GM12873 (cell line): ENCODE data around the gene ZBTB14.

Experiments used
- TF ChIP-seq, protein P1 (sequence below): IDR thresholded peaks from 2 replicates; pipeline ENCODE4 v1.5.1; 2012; ENCODE audit warnings: low read depth, mild to moderate bottlenecking, moderate library complexity, low read length, control low read depth; ENCODE audit not compliant: insufficient read depth; ENCODE audit errors: missing control alignments

Gene ZBTB14

GRCh38 chr18:5311301-5311989, 15.9 kb upstream of the ZBTB14 start:
- TF ChIP-seq, protein P1, sequence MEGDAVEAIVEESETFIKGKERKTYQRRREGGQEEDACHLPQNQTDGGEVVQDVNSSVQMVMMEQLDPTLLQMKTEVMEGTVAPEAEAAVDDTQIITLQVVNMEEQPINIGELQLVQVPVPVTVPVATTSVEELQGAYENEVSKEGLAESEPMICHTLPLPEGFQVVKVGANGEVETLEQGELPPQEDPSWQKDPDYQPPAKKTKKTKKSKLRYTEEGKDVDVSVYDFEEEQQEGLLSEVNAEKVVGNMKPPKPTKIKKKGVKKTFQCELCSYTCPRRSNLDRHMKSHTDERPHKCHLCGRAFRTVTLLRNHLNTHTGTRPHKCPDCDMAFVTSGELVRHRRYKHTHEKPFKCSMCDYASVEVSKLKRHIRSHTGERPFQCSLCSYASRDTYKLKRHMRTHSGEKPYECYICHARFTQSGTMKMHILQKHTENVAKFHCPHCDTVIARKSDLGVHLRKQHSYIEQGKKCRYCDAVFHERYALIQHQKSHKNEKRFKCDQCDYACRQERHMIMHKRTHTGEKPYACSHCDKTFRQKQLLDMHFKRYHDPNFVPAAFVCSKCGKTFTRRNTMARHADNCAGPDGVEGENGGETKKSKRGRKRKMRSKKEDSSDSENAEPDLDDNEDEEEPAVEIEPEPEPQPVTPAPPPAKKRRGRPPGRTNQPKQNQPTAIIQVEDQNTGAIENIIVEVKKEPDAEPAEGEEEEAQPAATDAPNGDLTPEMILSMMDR: no peak

DNA sequence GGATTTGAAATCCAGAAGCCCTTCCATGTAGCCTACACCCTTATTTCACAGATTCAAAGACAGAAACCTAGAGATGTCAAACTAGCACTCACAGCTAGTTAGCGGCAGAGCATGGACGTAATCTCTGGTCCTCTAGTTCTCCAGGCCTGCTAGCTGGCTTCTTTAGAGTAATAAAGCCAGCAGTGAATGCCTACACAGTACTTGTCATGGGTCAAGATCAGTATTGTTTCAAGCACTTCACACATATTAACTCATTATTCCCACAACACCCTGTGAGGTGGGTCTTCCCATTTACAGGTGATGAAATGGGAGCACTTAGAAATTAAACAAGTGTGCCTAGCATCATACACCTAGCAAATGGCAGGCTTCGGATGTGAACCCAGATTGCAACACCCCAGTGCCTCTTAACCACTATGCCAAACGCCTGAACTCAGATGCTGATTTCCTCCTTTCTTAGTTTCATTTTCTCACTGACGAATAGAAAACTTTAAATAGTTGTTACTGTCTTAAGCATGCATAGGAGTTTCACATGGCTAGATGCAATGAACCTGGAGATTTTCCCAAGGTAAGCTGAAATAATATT, 14.5 kb upstream of the ZBTB14 start:
- TF ChIP-seq, protein P1: no peak

GRCh38 chr18:5305835-5306234, 10.3 kb upstream of the ZBTB14 start:
- TF ChIP-seq, protein P1: no peak

DNA sequence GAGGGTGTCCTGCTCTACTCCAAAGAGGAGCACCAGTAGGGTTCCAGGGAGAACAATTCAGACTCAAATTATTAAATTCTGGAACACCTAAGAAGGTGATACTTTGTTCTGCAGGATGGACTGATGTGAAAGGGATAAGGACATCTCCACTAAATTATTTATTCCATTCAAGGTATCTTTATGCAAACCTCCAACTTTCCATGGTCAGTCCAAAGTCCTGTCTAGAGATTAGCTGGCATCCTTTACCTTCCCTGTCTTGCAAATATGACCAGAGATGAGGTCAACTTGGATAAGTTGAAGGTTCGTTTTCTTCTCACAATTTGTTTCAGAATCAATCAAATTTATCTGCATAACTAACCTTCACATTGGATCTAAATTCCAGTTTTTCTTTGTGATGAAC, 8.7 kb upstream of the ZBTB14 start:
- TF ChIP-seq, protein P1: no peak

DNA sequence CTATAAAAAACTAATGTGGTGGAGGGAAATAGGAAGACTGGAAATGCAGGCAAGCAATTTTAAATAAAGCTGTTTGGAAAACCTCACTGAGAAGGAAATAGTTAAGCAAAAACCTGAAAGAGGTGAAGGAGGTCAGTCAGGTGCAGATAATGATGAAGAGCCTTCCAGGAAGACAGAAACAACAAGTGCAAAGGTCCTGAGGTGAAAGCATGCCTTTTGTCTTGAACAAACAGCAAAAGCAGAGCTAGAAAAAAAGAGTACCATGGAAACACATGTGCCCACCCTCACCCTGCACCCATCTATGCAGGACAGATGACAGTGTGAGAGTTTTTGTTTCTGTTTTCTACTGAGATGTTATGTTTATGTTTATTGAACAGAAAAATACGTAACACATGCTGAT, 8.1 kb upstream of the ZBTB14 start:
- TF ChIP-seq, protein P1: no peak

GRCh38 chr18:5302606-5303005, 7.1 kb upstream of the ZBTB14 start:
- TF ChIP-seq, protein P1: no peak

DNA sequence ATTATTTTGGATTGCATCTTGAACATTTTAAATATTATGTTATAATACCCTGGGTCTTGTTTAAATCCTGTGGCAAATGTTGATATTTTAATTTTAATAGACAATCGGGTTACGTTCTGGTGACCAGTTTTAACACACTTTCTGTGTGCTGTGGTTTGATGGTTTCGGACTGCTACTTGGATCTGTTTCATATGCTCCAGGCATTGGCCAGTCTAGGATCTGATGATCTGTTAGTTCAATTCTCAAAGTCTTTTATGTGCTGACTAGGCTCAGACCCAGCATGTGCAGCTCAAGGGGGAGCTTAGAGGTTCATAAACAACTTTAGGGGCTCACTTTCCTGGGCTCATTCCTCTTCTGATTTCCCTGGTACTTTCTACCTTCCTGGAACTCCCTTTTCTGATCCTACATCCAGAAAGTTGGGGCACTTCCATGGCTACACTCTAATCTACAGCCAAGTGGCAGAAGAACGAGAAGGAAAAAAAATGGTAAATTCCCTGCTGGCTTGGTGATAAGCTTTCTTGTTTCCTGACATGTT, 5.0 kb upstream of the ZBTB14 start:
- TF ChIP-seq, protein P1: no peak
